GM23338 (cell line): ENCODE data around the gene UIMC1. TPM values are rescaled to one million over a fixed set of nuclear protein-coding genes. Genes with fewer than 3 reads are reported as not detected.
"Not testable (repeated sequence)": the region's sequence is repeated elsewhere in the genome, so short reads cannot be mapped to it uniquely, and the experiment has no call there.

ENCODE experiments used
- ATAC-seq: fragments of 200-7000 bp; cut with Tn5 transposase; 3 replicates; pipeline ENCODE4 v1.9.1; 2020
- DNase-seq: peaks from one replicate; pipeline ENCODE4 v3.0.0-alpha.2; 2015; ENCODE audit warnings: low spot score
- H2AFZ ChIP-seq: fragments of 200-600 bp; sonication (generic); 2 replicates; pipeline ENCODE4 v1.8.0; 2016; ENCODE audit warnings: antibody characterized with exemption, mild to moderate bottlenecking, moderate library complexity
- H3F3A ChIP-seq: fragments of 200-600 bp; sonication (generic); replicated peaks from 2 replicates; pipeline ENCODE4 v1.8.0; 2017; ENCODE audit warnings: antibody characterized with exemption, mixed run types, low read depth
- H3K27ac ChIP-seq: fragments of 200-600 bp; sonication (generic); 2 replicates; pipeline ENCODE4 v1.6.1; 2016; ENCODE audit warnings: low read depth
- H3K27me3 ChIP-seq: fragments of 200-600 bp; sonication (generic); 2 replicates; pipeline ENCODE4 v1.8.0; 2016; ENCODE audit warnings: mild to moderate bottlenecking, mixed run types, moderate library complexity; ENCODE audit not compliant: insufficient read depth
- H3K36me3 ChIP-seq: fragments of 200-600 bp; sonication (generic); 2 replicates; pipeline ENCODE4 v1.8.0; 2016; ENCODE audit warnings: mild to moderate bottlenecking; ENCODE audit not compliant: insufficient read depth
- H3K4me1 ChIP-seq: fragments of 200-600 bp; sonication (generic); 2 replicates; pipeline ENCODE4 v1.8.0; 2016; ENCODE audit warnings: mild to moderate bottlenecking, moderate library complexity; ENCODE audit not compliant: insufficient read depth
- H3K4me2 ChIP-seq: fragments of 200-600 bp; sonication (generic); 2 replicates; pipeline ENCODE4 v1.7.1; 2017; ENCODE audit warnings: mixed run types
- H3K4me3 ChIP-seq: fragments of 200-600 bp; sonication (generic); 2 replicates; pipeline ENCODE4 v1.6.1; 2016; ENCODE audit warnings: mixed run types
- H3K79me2 ChIP-seq: fragments of 200-600 bp; sonication (generic); replicated peaks from 2 replicates; pipeline ENCODE4 v1.8.0; 2017; ENCODE audit warnings: mild to moderate bottlenecking; ENCODE audit not compliant: insufficient read depth
- H3K9me2 ChIP-seq: fragments of 200-600 bp; sonication (generic); 2 replicates; pipeline ENCODE4 v1.8.0; 2017; ENCODE audit not compliant: insufficient read depth
- H4K20me1 ChIP-seq: fragments of 200-600 bp; sonication (generic); replicated peaks from 2 replicates; pipeline ENCODE4 v1.8.0; 2017; ENCODE audit warnings: mild to moderate bottlenecking; ENCODE audit not compliant: insufficient read depth
- H3K27ac Mint-ChIP-seq: 2 replicates; pipeline ENCODE4 v1.8.0; 2020; ENCODE audit warnings: inconsistent platforms, mild to moderate bottlenecking, moderate library complexity, mixed read lengths
- H3K27me3 Mint-ChIP-seq: 3 replicates; pipeline ENCODE4 v1.8.0; 2022; ENCODE audit warnings: low read depth, mild to moderate bottlenecking, moderate library complexity, mixed read lengths, inconsistent platforms; ENCODE audit not compliant: insufficient read depth, poor library complexity
- H3K36me3 Mint-ChIP-seq: 3 replicates; pipeline ENCODE4 v1.8.0; 2021; ENCODE audit warnings: low read depth, mild to moderate bottlenecking, inconsistent platforms, moderate library complexity, mixed read lengths
- H3K4me1 Mint-ChIP-seq: 3 replicates; pipeline ENCODE4 v1.8.0; 2020; ENCODE audit warnings: mild to moderate bottlenecking, inconsistent platforms, mixed read lengths
- H3K4me3 Mint-ChIP-seq: 3 replicates; pipeline ENCODE4 v1.8.0; 2021; ENCODE audit warnings: moderate library complexity, mild to moderate bottlenecking, inconsistent platforms, mixed read lengths
- H3K9me3 Mint-ChIP-seq: 3 replicates; pipeline ENCODE4 v1.8.0; 2020; ENCODE audit warnings: moderate library complexity, mild to moderate bottlenecking, inconsistent platforms, mixed read lengths
- CREB1 ChIP-seq: fragments of 250-450 bp; sonication (Bioruptor Pico); IDR thresholded peaks from 2 replicates; pipeline ENCODE4 v1.5.0; 2020; ENCODE audit warnings: low read depth, mild to moderate bottlenecking, moderate library complexity
- CTCF ChIP-seq, 2 experiments: fragments of 200-600 bp in 1 of 2; sonication (generic) in 1 of 2; conservative IDR thresholded peaks; 2 replicates each; pipeline versions ENCODE4 v1.5.1 to v1.6.1; 2016 to 2017; ENCODE audit warnings: antibody characterized with exemption in 2 of 2, low read depth in 2 of 2, mild to moderate bottlenecking in 2 of 2, moderate library complexity in 1 of 2
- EZH2 ChIP-seq: fragments of 200-600 bp; sonication (generic); IDR thresholded peaks from one replicate; pipeline ENCODE4 v1.8.0; 2017; ENCODE audit warnings: antibody characterized with exemption, mild to moderate bottlenecking, low read depth; ENCODE audit not compliant: unreplicated experiment
- EZH2phosphoT487 ChIP-seq: fragments of 200-600 bp; sonication (generic); IDR thresholded peaks from one replicate; pipeline ENCODE4 v1.8.1; 2018; ENCODE audit warnings: antibody characterized with exemption; ENCODE audit not compliant: unreplicated experiment
- JUNB ChIP-seq: IDR thresholded peaks from one replicate; pipeline ENCODE4 v1.6.1; 2016; ENCODE audit warnings: antibody characterized with exemption; ENCODE audit not compliant: unreplicated experiment
- POLR2AphosphoS5 ChIP-seq: IDR thresholded peaks from 2 replicates; pipeline ENCODE4 v1.6.1; 2016; ENCODE audit warnings: antibody characterized with exemption, low read depth
- STAT1 ChIP-seq: IDR thresholded peaks from one replicate; pipeline ENCODE4 v1.6.1; 2016; ENCODE audit warnings: antibody characterized with exemption; ENCODE audit not compliant: unreplicated experiment
- ZNF114 ChIP-seq: fragments of 250-450 bp; sonication (Bioruptor Pico); IDR thresholded peaks from 2 replicates; pipeline ENCODE4 v1.5.0; 2020; ENCODE audit warnings: mild to moderate bottlenecking, moderate library complexity
- long read RNA-seq: library from polyadenylated mRNA; unstranded; transcript quantifications from one replicate; pipeline ENCODE4 v2.0.0, GENCODE V29; 2020; ENCODE audit not compliant: unreplicated experiment
- polyA plus RNA-seq: library from polyadenylated mRNA; unstranded; fragments of >200 nt; fragmentation: Nextera tagmentation; extraction: Ambion mirVana; gene quantifications from 2 replicates; pipeline ENCODE4 v1.2.1, GENCODE V29; 2016
- total RNA-seq: library from RNA; depleted of rRNA; stranded (reverse); fragments of >200 nt; shearing (Covaris generic); gene quantifications from 2 replicates; pipeline ENCODE4 v1.2.3, GENCODE V29; 2014; rRNA removed

The UIMC1 gene
- total RNA-seq = 28.1 and 40.1 TPM in 2 replicates
- 33.7 and 36.4 TPM in 2 replicates for polyA plus RNA-seq
- long read RNA-seq, partial matches to known transcripts = 2 of 23 reads
- long read RNA-seq, other reads (novel, unspliced or antisense) = 16 of 23 reads

- H2AFZ ChIP-seq = peak within 1 kb of the TSS; percentile 99
- Mint-ChIP-seq H3K9me3 (no peaks in the 10 kb centered on the region), H3K27ac (peak within 1 kb of the TSS; percentile 86; the same call in 1 of the 2 replicates), H3K4me1 (peaks cover 21% of the 10 kb centered on the region), H3K27me3 (peaks cover 8% of the 10 kb centered on the region), H3K36me3 (peaks cover under 1% of the 10 kb centered on the region; the same call in 1 of the 3 replicates), H3K4me3 (peak within 1 kb of the TSS; percentile 92)
- peaks cover 15% of the 10 kb centered on the region; the same call in 1 of the 2 replicates for H3K4me1 ChIP-seq
- ATAC-seq (peak; percentile 86), DNase-seq (peak; percentile 96)
- peaks cover 3% of the 10 kb centered on the region; the same call in 1 of the 2 replicates for H3F3A ChIP-seq
- H3K36me3 ChIP-seq = no peaks in the 10 kb centered on the region
- no peaks in the 10 kb centered on the region for H3K27me3 ChIP-seq
- H3K4me2 ChIP-seq = peak within 1 kb of the TSS; percentile 88
- no peaks in the 10 kb centered on the region for H3K9me2 ChIP-seq
- H4K20me1 ChIP-seq = peaks cover 29% of the 10 kb centered on the region
- peaks cover 45% of the 10 kb centered on the region for H3K79me2 ChIP-seq
- peak within 1 kb of the TSS; percentile 96 for H3K27ac ChIP-seq
- TF ChIP-seq STAT1 (no peak), JUNB (no peak), CREB1 (CRISPR knock-in tag) (peak; percentile 64), EZH2 (no peak), ZNF114 (CRISPR knock-in tag) (no peak), POLR2AphosphoS5 (peak; percentile 82)
- H3K4me3 ChIP-seq = peak within 1 kb of the TSS; percentile 96
These were observed at the start of gene UIMC1 for GRCh38 chr5:177006265-177006972. Gene UIMC1, minus strand, starts transcription at chr5:177006779. Its CDS starts 24,164 bp downstream, at chr5:176982615.

- Histone ChIP-seq H3K36me3 (peaks cover 12% of the 10 kb centered on the region; the same call in 1 of the 2 replicates), H3K9me2 (no peaks in the 10 kb centered on the region), H3F3A (no peaks in the 10 kb centered on the region), H3K4me3 (no peak overlapping the region), H3K27me3 (no peaks in the 10 kb centered on the region), H3K4me2 (no peak overlapping the region), H4K20me1 (peaks cover 4% of the 10 kb centered on the region; the same call in 1 of the 2 replicates), H2AFZ (no peak overlapping the region), H3K79me2 (no peaks in the 10 kb centered on the region), H3K4me1 (no peaks in the 10 kb centered on the region), H3K27ac (no peak overlapping the region)
- DNase-seq = peak; percentile 18
- TF ChIP-seq CTCF (conservative IDR thresholded peaks at IDR 0.05; ENCODE audit: low read depth in 2 of 2) = peak; percentile 11 to 54; a peak in 2 of 4 replicates
- no peak for TF ChIP-seq EZH2phosphoT487
- no peak for TF ChIP-seq JUNB
- TF ChIP-seq ZNF114 (CRISPR knock-in tag) = no peak
- H3K36me3 Mint-ChIP-seq = peaks cover 27% of the 10 kb centered on the region
- H3K9me3 Mint-ChIP-seq = no peaks in the 10 kb centered on the region
- ATAC-seq = no peak
- H3K27ac Mint-ChIP-seq = no peak overlapping the region
- no peaks in the 10 kb centered on the region for H3K27me3 Mint-ChIP-seq
- no peak overlapping the region for H3K4me3 Mint-ChIP-seq
- H3K4me1 Mint-ChIP-seq = no peaks in the 10 kb centered on the region
These were observed 42.7 kb upstream of the UIMC1 start for GRCh38 chr5:177049285-177049684.

- H3K27ac Mint-ChIP-seq, H3K27me3 ChIP-seq, H3K4me3 Mint-ChIP-seq, H3K27me3 Mint-ChIP-seq, H3F3A ChIP-seq, H3K9me3 Mint-ChIP-seq, ATAC-seq, H2AFZ ChIP-seq, H3K4me3 ChIP-seq, H3K9me2 ChIP-seq, H3K4me2 ChIP-seq, H3K27ac ChIP-seq, DNase-seq, H4K20me1 ChIP-seq, H3K79me2 ChIP-seq, H3K4me1 Mint-ChIP-seq, H3K4me1 ChIP-seq: not testable (repeated sequence)
- peaks cover 12% of the 10 kb centered on the region; the same call in 1 of the 2 replicates for H3K36me3 ChIP-seq
- H3K36me3 Mint-ChIP-seq = peaks cover 29% of the 10 kb centered on the region
These were observed 42.0 kb upstream of the UIMC1 start for GRCh38 chr5:177048531-177048930.
